GM23338 (cell line): ENCODE data around the gene GP9. TPM values are rescaled to one million over a fixed set of nuclear protein-coding genes. Genes with fewer than 3 reads are reported as not detected.
"Not testable (repeated sequence)": the region's sequence is repeated elsewhere in the genome, so short reads cannot be mapped to it uniquely, and the experiment has no call there.

Experiments used
- ATAC-seq: fragments of 200-7000 bp; cut with Tn5 transposase; 3 replicates; pipeline ENCODE4 v1.9.1; 2020
- DNase-seq: peaks from one replicate; pipeline ENCODE4 v3.0.0-alpha.2; 2015; ENCODE audit warnings: low spot score
- H2AFZ ChIP-seq: fragments of 200-600 bp; sonication (generic); 2 replicates; pipeline ENCODE4 v1.8.0; 2016; ENCODE audit warnings: antibody characterized with exemption, mild to moderate bottlenecking, moderate library complexity
- H3F3A ChIP-seq: fragments of 200-600 bp; sonication (generic); replicated peaks from 2 replicates; pipeline ENCODE4 v1.8.0; 2017; ENCODE audit warnings: antibody characterized with exemption, mixed run types, low read depth
- H3K27ac ChIP-seq: fragments of 200-600 bp; sonication (generic); 2 replicates; pipeline ENCODE4 v1.6.1; 2016; ENCODE audit warnings: low read depth
- H3K27me3 ChIP-seq: fragments of 200-600 bp; sonication (generic); 2 replicates; pipeline ENCODE4 v1.8.0; 2016; ENCODE audit warnings: mild to moderate bottlenecking, mixed run types, moderate library complexity; ENCODE audit not compliant: insufficient read depth
- H3K36me3 ChIP-seq: fragments of 200-600 bp; sonication (generic); 2 replicates; pipeline ENCODE4 v1.8.0; 2016; ENCODE audit warnings: mild to moderate bottlenecking; ENCODE audit not compliant: insufficient read depth
- H3K4me1 ChIP-seq: fragments of 200-600 bp; sonication (generic); 2 replicates; pipeline ENCODE4 v1.8.0; 2016; ENCODE audit warnings: mild to moderate bottlenecking, moderate library complexity; ENCODE audit not compliant: insufficient read depth
- H3K4me2 ChIP-seq: fragments of 200-600 bp; sonication (generic); 2 replicates; pipeline ENCODE4 v1.7.1; 2017; ENCODE audit warnings: mixed run types
- H3K4me3 ChIP-seq: fragments of 200-600 bp; sonication (generic); 2 replicates; pipeline ENCODE4 v1.6.1; 2016; ENCODE audit warnings: mixed run types
- H3K79me2 ChIP-seq: fragments of 200-600 bp; sonication (generic); replicated peaks from 2 replicates; pipeline ENCODE4 v1.8.0; 2017; ENCODE audit warnings: mild to moderate bottlenecking; ENCODE audit not compliant: insufficient read depth
- H3K9me2 ChIP-seq: fragments of 200-600 bp; sonication (generic); 2 replicates; pipeline ENCODE4 v1.8.0; 2017; ENCODE audit not compliant: insufficient read depth
- H4K20me1 ChIP-seq: fragments of 200-600 bp; sonication (generic); replicated peaks from 2 replicates; pipeline ENCODE4 v1.8.0; 2017; ENCODE audit warnings: mild to moderate bottlenecking; ENCODE audit not compliant: insufficient read depth
- H3K27ac Mint-ChIP-seq: 2 replicates; pipeline ENCODE4 v1.8.0; 2020; ENCODE audit warnings: inconsistent platforms, mild to moderate bottlenecking, moderate library complexity, mixed read lengths
- H3K27me3 Mint-ChIP-seq: 3 replicates; pipeline ENCODE4 v1.8.0; 2022; ENCODE audit warnings: low read depth, mild to moderate bottlenecking, moderate library complexity, mixed read lengths, inconsistent platforms; ENCODE audit not compliant: insufficient read depth, poor library complexity
- H3K36me3 Mint-ChIP-seq: 3 replicates; pipeline ENCODE4 v1.8.0; 2021; ENCODE audit warnings: low read depth, mild to moderate bottlenecking, inconsistent platforms, moderate library complexity, mixed read lengths
- H3K4me1 Mint-ChIP-seq: 3 replicates; pipeline ENCODE4 v1.8.0; 2020; ENCODE audit warnings: mild to moderate bottlenecking, inconsistent platforms, mixed read lengths
- H3K4me3 Mint-ChIP-seq: 3 replicates; pipeline ENCODE4 v1.8.0; 2021; ENCODE audit warnings: moderate library complexity, mild to moderate bottlenecking, inconsistent platforms, mixed read lengths
- H3K9me3 Mint-ChIP-seq: 3 replicates; pipeline ENCODE4 v1.8.0; 2020; ENCODE audit warnings: moderate library complexity, mild to moderate bottlenecking, inconsistent platforms, mixed read lengths
- ETS1 ChIP-seq: IDR thresholded peaks from 2 replicates; pipeline ENCODE4 v1.6.1; 2016; ENCODE audit warnings: antibody characterized with exemption
- EZH2phosphoT487 ChIP-seq: fragments of 200-600 bp; sonication (generic); IDR thresholded peaks from one replicate; pipeline ENCODE4 v1.8.1; 2018; ENCODE audit warnings: antibody characterized with exemption; ENCODE audit not compliant: unreplicated experiment
- JUNB ChIP-seq: IDR thresholded peaks from one replicate; pipeline ENCODE4 v1.6.1; 2016; ENCODE audit warnings: antibody characterized with exemption; ENCODE audit not compliant: unreplicated experiment
- NANOG ChIP-seq: IDR thresholded peaks from 2 replicates; pipeline ENCODE4 v1.6.1; 2016; ENCODE audit warnings: antibody characterized with exemption, borderline replicate concordance
- POLR2AphosphoS5 ChIP-seq: IDR thresholded peaks from 2 replicates; pipeline ENCODE4 v1.6.1; 2016; ENCODE audit warnings: antibody characterized with exemption, low read depth
- REST ChIP-seq: IDR thresholded peaks from one replicate; pipeline ENCODE4 v1.6.1; 2018; ENCODE audit warnings: antibody characterized with exemption; ENCODE audit not compliant: unreplicated experiment
- STAT1 ChIP-seq: IDR thresholded peaks from one replicate; pipeline ENCODE4 v1.6.1; 2016; ENCODE audit warnings: antibody characterized with exemption; ENCODE audit not compliant: unreplicated experiment
- ZNF114 ChIP-seq: fragments of 250-450 bp; sonication (Bioruptor Pico); IDR thresholded peaks from 2 replicates; pipeline ENCODE4 v1.5.0; 2020; ENCODE audit warnings: mild to moderate bottlenecking, moderate library complexity
- ZNF331 ChIP-seq: fragments of 250-450 bp; sonication (Bioruptor Pico); IDR thresholded peaks from 2 replicates; pipeline ENCODE4 v1.5.0; 2020; ENCODE audit warnings: low read depth, mild to moderate bottlenecking, moderate library complexity
- polyA plus RNA-seq: library from polyadenylated mRNA; unstranded; fragments of >200 nt; fragmentation: Nextera tagmentation; extraction: Ambion mirVana; gene quantifications from 2 replicates; pipeline ENCODE4 v1.2.1, GENCODE V29; 2016
- total RNA-seq: library from RNA; depleted of rRNA; stranded (reverse); fragments of >200 nt; shearing (Covaris generic); gene quantifications from 2 replicates; pipeline ENCODE4 v1.2.3, GENCODE V29; 2014

GP9 gene
- total and polyA plus RNA-seq, 2 experiments from 2014 or later = not detected

DNA sequence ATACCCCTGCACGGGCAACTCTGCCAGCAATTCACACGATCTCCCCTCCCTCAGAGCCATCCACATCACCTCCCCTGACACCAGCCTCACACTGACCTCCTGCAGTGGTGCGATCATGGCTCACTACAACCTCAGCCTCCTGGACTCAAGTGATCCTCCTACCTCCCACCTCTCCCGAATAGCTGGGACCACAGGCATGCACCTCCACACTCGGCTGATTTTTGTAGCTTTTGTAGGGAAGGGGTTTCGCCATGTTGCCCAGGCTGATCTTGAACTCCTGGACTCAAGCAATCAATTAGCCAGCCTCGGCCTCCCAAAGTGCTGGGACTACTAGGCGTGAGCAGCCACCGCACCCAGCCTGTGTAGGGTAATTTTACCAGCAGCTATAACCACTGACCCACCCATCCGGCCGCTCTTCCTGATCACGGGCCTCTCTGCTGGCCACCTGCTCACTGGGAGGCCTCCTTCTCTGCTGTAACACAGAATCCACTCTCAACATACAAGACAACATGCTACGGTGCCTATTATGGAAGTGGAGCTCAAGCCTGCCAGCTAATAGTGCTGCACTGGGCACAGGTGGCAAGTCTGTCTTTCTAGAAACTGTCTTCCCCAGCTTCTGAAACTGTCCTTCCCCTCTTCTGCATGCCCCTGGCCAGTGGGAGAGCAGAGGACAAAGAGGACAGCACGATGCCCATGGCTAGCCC, 4.6 kb downstream of the GP9 start:
- H3K4me3 Mint-ChIP-seq = no peak overlapping the region
- no peak overlapping the region for H3K4me3 ChIP-seq
- no peaks in the 10 kb centered on the region for H3K9me2 ChIP-seq
- no peaks in the 10 kb centered on the region for H3F3A ChIP-seq
- H4K20me1 ChIP-seq = no peaks in the 10 kb centered on the region
- DNase-seq (no peak), ATAC-seq (no peak)
- no peaks in the 10 kb centered on the region; the same call in 1 of the 3 replicates for H3K36me3 Mint-ChIP-seq
- H3K4me1 ChIP-seq = no peaks in the 10 kb centered on the region
- H3K9me3 Mint-ChIP-seq = peaks cover 4% of the 10 kb centered on the region; the same call in 2 of the 3 replicates
- H3K4me1 Mint-ChIP-seq = peaks cover 5% of the 10 kb centered on the region
- no peak overlapping the region for H2AFZ ChIP-seq
- H3K27ac ChIP-seq = no peak overlapping the region
- TF ChIP-seq NANOG = no peak
- TF ChIP-seq STAT1 = no peak
- TF ChIP-seq ZNF331 (CRISPR knock-in tag) = no peak
- no peak for TF ChIP-seq JUNB
- TF ChIP-seq EZH2phosphoT487 = no peak
- no peak for TF ChIP-seq ZNF114
- TF ChIP-seq REST = no peak
- no peak for TF ChIP-seq ETS1
- TF ChIP-seq POLR2AphosphoS5 = no peak
- no peak overlapping the region for H3K4me2 ChIP-seq
- H3K36me3 ChIP-seq = no peaks in the 10 kb centered on the region
- H3K27ac Mint-ChIP-seq = no peak overlapping the region
- peaks cover 9% of the 10 kb centered on the region for H3K27me3 ChIP-seq
- H3K79me2 ChIP-seq = no peaks in the 10 kb centered on the region
- H3K27me3 Mint-ChIP-seq = peaks cover 13% of the 10 kb centered on the region

- Histone ChIP-seq H3K9me2 (no peaks in the 10 kb centered on the region), H3K79me2 (no peaks in the 10 kb centered on the region), H3K4me1 (no peaks in the 10 kb centered on the region), H3K4me2 (no peak overlapping the region), H2AFZ (no peak overlapping the region), H3K27me3 (peaks cover 9% of the 10 kb centered on the region), H3K4me3 (no peak overlapping the region), H3F3A (no peaks in the 10 kb centered on the region), H4K20me1 (no peaks in the 10 kb centered on the region), H3K27ac (no peak overlapping the region), H3K36me3 (no peaks in the 10 kb centered on the region)
- peaks cover 13% of the 10 kb centered on the region for H3K27me3 Mint-ChIP-seq
- no peaks in the 10 kb centered on the region; the same call in 1 of the 3 replicates for H3K36me3 Mint-ChIP-seq
- DNase-seq (no peak), ATAC-seq (no peak)
- H3K4me1 Mint-ChIP-seq = peaks cover 5% of the 10 kb centered on the region
- peaks cover 4% of the 10 kb centered on the region; the same call in 2 of the 3 replicates for H3K9me3 Mint-ChIP-seq
- H3K4me3 Mint-ChIP-seq = no peak overlapping the region
- H3K27ac Mint-ChIP-seq = no peak overlapping the region
- TF ChIP-seq STAT1 (no peak), POLR2AphosphoS5 (no peak)
Measured at GRCh38 chr3:129065720-129066073, 5.1 kb downstream of the GP9 start.

GRCh38 chr3:129067719-129068118, 7.1 kb downstream of the GP9 start:
- H4K20me1 ChIP-seq, H3K4me1 ChIP-seq, H3F3A ChIP-seq, H3K27ac ChIP-seq, ATAC-seq, H3K36me3 Mint-ChIP-seq, H3K4me1 Mint-ChIP-seq, H3K9me2 ChIP-seq, H3K27ac Mint-ChIP-seq, H3K27me3 ChIP-seq, H3K9me3 Mint-ChIP-seq, H3K79me2 ChIP-seq, H3K36me3 ChIP-seq: not testable (repeated sequence)
- Mint-ChIP-seq H3K27me3 (peaks cover 11% of the 10 kb centered on the region), H3K4me3 (peak overlapping the region; percentile 38; the same call in 1 of the 3 replicates)
- Histone ChIP-seq H2AFZ (peak overlapping the region; percentile 98), H3K4me3 (peak overlapping the region; percentile 59; the same call in 1 of the 2 replicates), H3K4me2 (peak overlapping the region; percentile 85)
- DNase-seq = peak; percentile 49
